Measurements from ENCODE around the gene MAPT. TPM values are rescaled to one million over a fixed set of nuclear protein-coding genes. Genes with fewer than 3 reads are reported as not detected.

Gene MAPT
- total and polyA plus RNA-seq, 2 of the 13 experiments (the other 11 are each of a cell fraction or from before 2014, with no cell fraction given): 2.1 to 2.8 TPM

- TF ChIP-seq, protein P1, sequence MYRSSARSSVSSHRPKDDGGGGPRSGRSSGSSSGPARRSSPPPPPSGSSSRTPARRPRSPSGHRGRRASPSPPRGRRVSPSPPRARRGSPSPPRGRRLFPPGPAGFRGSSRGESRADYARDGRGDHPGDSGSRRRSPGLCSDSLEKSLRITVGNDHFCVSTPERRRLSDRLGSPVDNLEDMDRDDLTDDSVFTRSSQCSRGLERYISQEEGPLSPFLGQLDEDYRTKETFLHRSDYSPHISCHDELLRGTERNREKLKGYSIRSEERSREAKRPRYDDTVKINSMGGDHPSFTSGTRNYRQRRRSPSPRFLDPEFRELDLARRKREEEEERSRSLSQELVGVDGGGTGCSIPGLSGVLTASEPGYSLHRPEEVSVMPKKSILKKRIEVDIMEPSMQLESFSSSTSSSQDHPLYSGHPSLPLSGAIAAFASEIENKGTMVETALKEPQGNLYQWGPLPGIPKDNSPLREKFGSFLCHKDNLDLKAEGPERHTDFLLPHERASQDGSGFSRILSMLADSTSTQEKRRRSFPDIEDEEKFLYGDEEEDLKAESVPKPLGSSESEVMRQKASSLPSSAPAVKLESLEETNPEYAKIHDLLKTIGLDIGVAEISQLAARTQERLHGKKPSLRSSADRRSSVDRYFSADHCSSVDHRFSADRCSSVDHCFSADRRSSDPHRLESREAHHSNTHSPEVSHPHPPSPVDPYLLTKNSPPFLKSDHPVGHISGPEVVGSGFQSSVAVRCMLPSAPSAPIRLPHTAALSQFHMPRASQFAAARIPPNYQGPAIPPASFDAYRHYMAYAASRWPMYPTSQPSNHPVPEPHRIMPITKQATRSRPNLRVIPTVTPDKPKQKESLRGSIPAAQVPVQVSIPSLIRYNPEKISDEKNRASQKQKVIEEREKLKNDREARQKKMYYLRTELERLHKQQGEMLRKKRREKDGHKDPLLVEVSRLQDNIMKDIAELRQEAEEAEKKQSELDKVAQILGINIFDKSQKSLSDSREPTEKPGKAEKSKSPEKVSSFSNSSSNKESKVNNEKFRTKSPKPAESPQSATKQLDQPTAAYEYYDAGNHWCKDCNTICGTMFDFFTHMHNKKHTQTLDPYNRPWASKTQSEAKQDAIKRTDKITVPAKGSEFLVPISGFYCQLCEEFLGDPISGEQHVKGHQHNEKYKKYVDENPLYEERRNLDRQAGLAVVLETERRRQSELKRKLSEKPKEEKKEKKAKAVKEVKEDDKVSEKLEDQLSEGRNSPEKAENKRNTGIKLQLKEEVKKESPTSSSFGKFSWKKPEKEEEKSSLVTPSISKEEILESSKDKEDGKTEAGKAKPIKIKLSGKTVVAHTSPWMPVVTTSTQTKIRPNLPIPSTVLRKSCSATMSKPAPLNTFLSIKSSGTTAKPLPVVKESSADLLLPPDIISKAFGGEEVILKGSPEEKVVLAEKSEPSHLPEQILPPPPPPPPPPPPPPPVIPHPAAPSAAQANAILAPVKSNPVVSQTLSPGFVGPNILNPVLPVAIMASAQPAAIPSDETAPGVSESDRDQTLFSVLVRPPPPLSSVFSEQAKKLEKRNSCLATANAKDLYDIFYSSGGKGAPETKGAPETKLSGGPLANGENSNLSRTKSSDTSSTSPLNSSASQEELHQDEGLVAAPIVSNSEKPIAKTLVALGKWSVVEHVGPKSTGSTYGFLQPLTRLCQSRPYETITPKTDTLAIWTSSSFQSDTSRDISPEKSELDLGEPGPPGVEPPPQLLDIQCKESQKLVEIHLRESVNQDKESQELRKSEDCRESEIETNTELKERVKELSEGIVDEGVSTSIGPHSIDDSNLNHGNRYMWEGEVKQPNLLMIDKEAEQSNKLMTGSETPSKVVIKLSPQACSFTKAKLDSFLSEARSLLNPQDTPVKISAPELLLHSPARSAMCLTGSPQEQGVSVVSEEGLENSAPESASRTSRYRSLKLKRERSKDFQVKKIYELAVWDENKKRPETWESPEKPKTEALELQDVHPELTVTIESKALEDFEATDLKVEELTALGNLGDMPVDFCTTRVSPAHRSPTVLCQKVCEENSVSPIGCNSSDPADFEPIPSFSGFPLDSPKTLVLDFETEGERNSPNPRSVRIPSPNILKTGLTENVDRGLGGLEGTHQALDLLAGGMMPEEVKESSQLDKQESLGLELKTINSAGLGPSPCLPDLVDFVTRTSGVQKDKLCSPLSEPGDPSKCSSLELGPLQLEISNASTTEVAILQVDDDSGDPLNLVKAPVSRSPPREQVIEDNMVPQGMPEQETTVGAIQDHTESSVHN (CRISPR knock-in tag; IDR thresholded peaks at IDR 0.05): no peak
- 0 out of 2 replicates have a peak, but pooled peaks have one; percentile 25 for TF ChIP-seq ZNF639 (CRISPR knock-in tag; conservative IDR thresholded peaks at IDR 0.05)
- TF ChIP-seq FOXK1 (CRISPR knock-in tag; IDR thresholded peaks at IDR 0.05; ENCODE audit: borderline replicate concordance, low read depth): peak; percentile 46; the same call in 1 of the 2 replicates
- TF ChIP-seq, protein P2, sequence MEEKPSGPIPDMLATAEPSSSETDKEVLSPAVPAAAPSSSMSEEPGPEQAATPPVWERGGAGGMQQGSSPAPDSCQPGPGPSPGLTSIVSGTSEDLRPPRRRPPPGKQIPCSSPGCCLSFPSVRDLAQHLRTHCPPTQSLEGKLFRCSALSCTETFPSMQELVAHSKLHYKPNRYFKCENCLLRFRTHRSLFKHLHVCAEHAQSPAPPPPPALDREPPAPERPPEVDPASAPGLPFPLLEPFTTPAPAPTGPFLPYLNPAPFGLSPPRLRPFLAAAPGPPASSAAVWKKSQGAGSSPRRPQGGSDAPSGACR (CRISPR knock-in tag; IDR thresholded peaks at IDR 0.05): peak; percentile 79; the same call in 1 of the 2 replicates
- no peak for TF ChIP-seq SP1 (IDR thresholded peaks at IDR 0.05)
- TF ChIP-seq SP1 (CRISPR knock-in tag; IDR thresholded peaks at IDR 0.05): no peak
- peak; percentile 95 for TF ChIP-seq ZBTB7B (CRISPR knock-in tag; IDR thresholded peaks at IDR 0.05)
- TF ChIP-seq ZBTB2 (CRISPR knock-in tag; IDR thresholded peaks at IDR 0.05; ENCODE audit: low read depth): no peak
- TF ChIP-seq, protein P3, sequence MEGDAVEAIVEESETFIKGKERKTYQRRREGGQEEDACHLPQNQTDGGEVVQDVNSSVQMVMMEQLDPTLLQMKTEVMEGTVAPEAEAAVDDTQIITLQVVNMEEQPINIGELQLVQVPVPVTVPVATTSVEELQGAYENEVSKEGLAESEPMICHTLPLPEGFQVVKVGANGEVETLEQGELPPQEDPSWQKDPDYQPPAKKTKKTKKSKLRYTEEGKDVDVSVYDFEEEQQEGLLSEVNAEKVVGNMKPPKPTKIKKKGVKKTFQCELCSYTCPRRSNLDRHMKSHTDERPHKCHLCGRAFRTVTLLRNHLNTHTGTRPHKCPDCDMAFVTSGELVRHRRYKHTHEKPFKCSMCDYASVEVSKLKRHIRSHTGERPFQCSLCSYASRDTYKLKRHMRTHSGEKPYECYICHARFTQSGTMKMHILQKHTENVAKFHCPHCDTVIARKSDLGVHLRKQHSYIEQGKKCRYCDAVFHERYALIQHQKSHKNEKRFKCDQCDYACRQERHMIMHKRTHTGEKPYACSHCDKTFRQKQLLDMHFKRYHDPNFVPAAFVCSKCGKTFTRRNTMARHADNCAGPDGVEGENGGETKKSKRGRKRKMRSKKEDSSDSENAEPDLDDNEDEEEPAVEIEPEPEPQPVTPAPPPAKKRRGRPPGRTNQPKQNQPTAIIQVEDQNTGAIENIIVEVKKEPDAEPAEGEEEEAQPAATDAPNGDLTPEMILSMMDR (CRISPR knock-in tag; IDR thresholded peaks at IDR 0.05): peak; percentile 95
- TF ChIP-seq ELF1 (CRISPR knock-in tag; IDR thresholded peaks at IDR 0.05): no peak
- peak; percentile 66; the same call in 1 of the 2 replicates for TF ChIP-seq ZNF235 (CRISPR knock-in tag; IDR thresholded peaks at IDR 0.05; ENCODE audit: borderline replicate concordance)
- TF ChIP-seq ZNF460 (CRISPR knock-in tag; IDR thresholded peaks at IDR 0.05; ENCODE audit: borderline replicate concordance): no peak
- no peak for TF ChIP-seq EED (CRISPR knock-in tag; IDR thresholded peaks at IDR 0.05)
- peak; percentile 48 for TF ChIP-seq CEBPG (CRISPR knock-in tag; IDR thresholded peaks at IDR 0.05)
- TF ChIP-seq ZNF484 (CRISPR knock-in tag; IDR thresholded peaks at IDR 0.05; ENCODE audit: borderline replicate concordance, low read depth): 0 out of 2 replicates have a peak, but pooled peaks have one; percentile 47
- TF ChIP-seq GZF1 (CRISPR knock-in tag; IDR thresholded peaks at IDR 0.05): peak; percentile 76; the same call in 1 of the 2 replicates
These were observed 54.7 kb downstream of the MAPT start (continued) for GRCh38 chr17:45948881-45949624.

Measured in HepG2 (cell line).